A673 (cell line): ENCODE data around the gene FHIT. TPM values are rescaled to one million over a fixed set of nuclear protein-coding genes. Genes with fewer than 3 reads are reported as not detected.

Experiments used
- BruUV-seq: library from RNA; stranded (reverse); fragments of 400-500 nt; replicated peaks from 2 replicates; lab custom pipeline; 2021; lab: Mats Ljungman, UMichigan
- CTCF ChIA-PET: fragments of 300-600 bp; sonication (Branson Sonifier 250); formaldehyde crosslinking; loops from one replicate; lab custom pipeline; 2022; ENCODE audit warnings: antibody characterized with exemption; lab: Charles Lee
- POLR2A ChIA-PET: fragments of 300-600 bp; sonication (Branson Sonifier 250); formaldehyde crosslinking; loops from one replicate; lab custom pipeline; 2022; ENCODE audit warnings: antibody characterized with exemption; ENCODE audit not compliant: low non-redundant PET; lab: Charles Lee
- DNase-seq: peaks from one replicate; pipeline ENCODE4 v3.0.0-alpha.2; 2015; ENCODE audit warnings: low spot score
- H3K27ac ChIP-seq: fragments of 200-600 bp; sonication (generic); 2 replicates; pipeline ENCODE4 v1.5.1; 2016; ENCODE audit warnings: mixed run types, low read depth, mild to moderate bottlenecking, mixed read lengths, antibody characterized with exemption, low read length; ENCODE audit not compliant: poor library complexity, severe bottlenecking
- H3K27me3 ChIP-seq: fragments of 200-600 bp; sonication (generic); replicated peaks from 2 replicates; pipeline ENCODE4 v1.6.1; 2017; ENCODE audit warnings: mixed run types, low read depth, mild to moderate bottlenecking, mixed read lengths, antibody characterized with exemption, low read length; ENCODE audit not compliant: insufficient read depth, poor library complexity
- H3K36me3 ChIP-seq: fragments of 200-600 bp; sonication (generic); 2 replicates; pipeline ENCODE4 v1.6.1; 2016; ENCODE audit warnings: mixed run types, mild to moderate bottlenecking, mixed read lengths, antibody characterized with exemption, low read length; ENCODE audit not compliant: insufficient read depth, poor library complexity, severe bottlenecking
- H3K4me1 ChIP-seq: fragments of 200-600 bp; sonication (generic); 2 replicates; pipeline ENCODE4 v1.6.1; 2017; ENCODE audit warnings: mixed run types, mild to moderate bottlenecking, mixed read lengths, antibody characterized with exemption, low read length; ENCODE audit not compliant: insufficient read depth, poor library complexity, severe bottlenecking
- H3K4me3 ChIP-seq: fragments of 200-600 bp; sonication (generic); 2 replicates; pipeline ENCODE4 v1.5.1; 2016; ENCODE audit warnings: low read depth, mixed run types, mild to moderate bottlenecking, mixed read lengths, low read length; ENCODE audit not compliant: poor library complexity, severe bottlenecking
- H3K9me3 ChIP-seq: fragments of 200-600 bp; sonication (generic); 2 replicates; pipeline ENCODE4 v1.6.1; 2016; ENCODE audit warnings: mixed run types, low read depth, mild to moderate bottlenecking, mixed read lengths, antibody characterized with exemption, low read length; ENCODE audit not compliant: poor library complexity, severe bottlenecking
- EZH2 ChIP-seq: fragments of 200-600 bp; sonication (generic); IDR thresholded peaks from 2 replicates; pipeline ENCODE4 v1.6.1; 2017; ENCODE audit warnings: borderline replicate concordance, low read depth, mild to moderate bottlenecking, mixed read lengths, antibody characterized with exemption, low read length; ENCODE audit not compliant: poor library complexity, severe bottlenecking
- intact Hi-C: fragments of 100-400 bp; cut with micrococcal nuclease; formaldehyde crosslinking; loops from one replicate; pipeline ENCODE4 v1.10.0; 2022; ENCODE audit not compliant: unreplicated experiment
- total RNA-seq: library from RNA; stranded (reverse); gene quantifications from 2 replicates; pipeline ENCODE4 v1.2.3, GENCODE V29; 2021
- TF ChIP-seq, protein P1 (sequence below): fragments of 300-800, 200-600 bp; sonication (generic); conservative IDR thresholded peaks from 2 replicates; pipeline ENCODE4 v1.5.1; 2017; ENCODE audit warnings: low read depth, mild to moderate bottlenecking, antibody characterized with exemption, low read length, moderate library complexity, mixed read lengths

Gene FHIT
- total RNA-seq, 1 experiment from 2014 or later, result not detected

DNA sequence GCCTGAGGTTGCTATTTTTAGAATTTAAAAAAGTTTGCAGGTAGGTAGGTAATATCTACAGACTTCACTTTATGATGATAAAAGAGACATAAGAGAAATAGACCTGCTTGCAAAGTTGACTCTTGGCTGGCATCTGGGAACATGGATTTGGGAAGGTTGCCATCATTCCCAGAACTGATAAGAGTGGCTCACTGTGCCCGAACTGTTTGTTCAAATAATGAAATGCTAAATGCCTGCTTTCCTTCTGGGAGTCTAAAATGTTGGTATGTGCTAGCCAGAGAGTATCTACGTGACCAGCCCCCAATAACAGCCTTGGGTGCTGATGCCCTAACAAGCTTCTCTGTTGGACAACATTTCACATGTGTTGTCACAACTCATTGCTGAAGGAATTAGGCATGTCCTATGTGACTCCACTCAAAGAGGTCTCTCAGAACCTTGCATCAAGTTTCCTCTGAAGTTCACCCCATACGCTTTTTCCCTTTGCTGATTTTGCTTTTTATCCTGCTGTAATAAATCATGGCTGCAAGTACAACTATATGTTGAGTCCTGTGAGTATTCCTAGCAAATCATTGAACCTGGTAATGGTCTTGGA is 95.5 kb downstream of the FHIT start:
- no peaks in the 10 kb centered on the region for H3K36me3 ChIP-seq
- H3K27me3 ChIP-seq, result no peaks in the 10 kb centered on the region
- CTCF ChIA-PET, result no interaction called here
- no peak overlapping the region for H3K4me3 ChIP-seq
- no peaks in the 10 kb centered on the region for H3K9me3 ChIP-seq
- intact Hi-C loops, result no loop called here
- BruUV-seq, result no TSS peak
- no peak overlapping the region for H3K27ac ChIP-seq
- TF ChIP-seq, protein P1, sequence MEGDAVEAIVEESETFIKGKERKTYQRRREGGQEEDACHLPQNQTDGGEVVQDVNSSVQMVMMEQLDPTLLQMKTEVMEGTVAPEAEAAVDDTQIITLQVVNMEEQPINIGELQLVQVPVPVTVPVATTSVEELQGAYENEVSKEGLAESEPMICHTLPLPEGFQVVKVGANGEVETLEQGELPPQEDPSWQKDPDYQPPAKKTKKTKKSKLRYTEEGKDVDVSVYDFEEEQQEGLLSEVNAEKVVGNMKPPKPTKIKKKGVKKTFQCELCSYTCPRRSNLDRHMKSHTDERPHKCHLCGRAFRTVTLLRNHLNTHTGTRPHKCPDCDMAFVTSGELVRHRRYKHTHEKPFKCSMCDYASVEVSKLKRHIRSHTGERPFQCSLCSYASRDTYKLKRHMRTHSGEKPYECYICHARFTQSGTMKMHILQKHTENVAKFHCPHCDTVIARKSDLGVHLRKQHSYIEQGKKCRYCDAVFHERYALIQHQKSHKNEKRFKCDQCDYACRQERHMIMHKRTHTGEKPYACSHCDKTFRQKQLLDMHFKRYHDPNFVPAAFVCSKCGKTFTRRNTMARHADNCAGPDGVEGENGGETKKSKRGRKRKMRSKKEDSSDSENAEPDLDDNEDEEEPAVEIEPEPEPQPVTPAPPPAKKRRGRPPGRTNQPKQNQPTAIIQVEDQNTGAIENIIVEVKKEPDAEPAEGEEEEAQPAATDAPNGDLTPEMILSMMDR, result no peak
- no peak for TF ChIP-seq EZH2
- POLR2A ChIA-PET, result no interaction called here
- no peaks in the 10 kb centered on the region for H3K4me1 ChIP-seq
- no peak for DNase-seq

DNA sequence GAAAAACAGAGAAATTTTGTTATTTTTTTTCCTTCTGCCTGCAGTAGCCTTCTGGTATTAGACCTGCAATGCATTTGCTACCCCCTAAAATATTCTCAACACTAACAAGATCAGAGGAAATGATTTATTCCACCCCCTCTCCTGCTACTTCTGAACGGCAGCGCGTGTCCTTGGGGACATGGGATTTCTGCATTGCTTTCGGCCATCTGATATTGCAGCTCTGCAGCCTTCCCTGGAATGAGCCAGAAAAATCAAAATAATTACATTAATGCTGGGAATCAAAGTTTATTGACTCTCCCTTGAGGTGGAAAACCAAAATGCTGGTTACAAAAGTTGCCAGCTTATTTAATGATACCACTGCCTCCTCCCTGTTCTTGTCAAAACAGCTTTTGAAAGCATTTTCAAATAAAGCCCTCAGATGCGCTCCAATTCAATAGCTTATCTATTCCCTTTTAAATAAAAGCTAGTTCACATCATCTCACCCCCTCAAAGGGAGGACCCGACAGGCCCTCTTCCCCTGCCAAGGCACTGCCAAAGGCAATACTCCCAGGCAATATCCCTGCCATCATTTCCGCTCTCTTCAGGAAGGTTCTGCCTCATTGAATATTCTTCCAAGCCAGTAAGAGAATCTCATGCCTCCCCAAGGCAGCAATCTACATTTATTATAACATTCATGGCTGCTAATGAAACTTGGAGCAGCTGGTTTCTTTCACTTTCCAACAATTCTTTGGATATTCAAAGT is 96.6 kb downstream of the FHIT start:
- no peaks in the 10 kb centered on the region for H3K4me1 ChIP-seq
- TF ChIP-seq EZH2, result no peak
- TF ChIP-seq, protein P1, result no peak
- H3K27ac ChIP-seq, result no peak overlapping the region
- no TSS peak for BruUV-seq
- H3K9me3 ChIP-seq, result no peaks in the 10 kb centered on the region
- intact Hi-C loops, result no loop called here
- DNase-seq, result no peak
- no peak overlapping the region for H3K4me3 ChIP-seq
- POLR2A ChIA-PET, result no interaction called here
- H3K27me3 ChIP-seq, result no peaks in the 10 kb centered on the region
- CTCF ChIA-PET, result no interaction called here
- no peaks in the 10 kb centered on the region for H3K36me3 ChIP-seq

- CTCF ChIA-PET, result no interaction called here
- TF ChIP-seq EZH2, result no peak
- TF ChIP-seq, protein P1, result no peak
- intact Hi-C loops, result no loop called here
- Histone ChIP-seq H3K9me3 (no peaks in the 10 kb centered on the region), H3K27me3 (no peaks in the 10 kb centered on the region), H3K27ac (no peak overlapping the region), H3K4me3 (no peak overlapping the region), H3K36me3 (no peaks in the 10 kb centered on the region), H3K4me1 (no peaks in the 10 kb centered on the region)
- no TSS peak for BruUV-seq
- POLR2A ChIA-PET, result no interaction called here
- DNase-seq, result no peak
These were observed 99.2 kb downstream of the FHIT start for GRCh38 chr3:61152071-61152470.
